ENCODE data around the gene TMEM150A. TPM values are rescaled to one million over a fixed set of nuclear protein-coding genes. Genes with fewer than 3 reads are reported as not detected.

The TMEM150A gene
- total and polyA plus RNA-seq, 2 of the 13 experiments (the other 11 are each of a cell fraction or from before 2014, with no cell fraction given) = 30.1 to 70.4 TPM

GRCh38 chr2:85589982-85590791 is 12.3 kb downstream of the TMEM150A start (continued):
- TF ChIP-seq, protein P1, sequence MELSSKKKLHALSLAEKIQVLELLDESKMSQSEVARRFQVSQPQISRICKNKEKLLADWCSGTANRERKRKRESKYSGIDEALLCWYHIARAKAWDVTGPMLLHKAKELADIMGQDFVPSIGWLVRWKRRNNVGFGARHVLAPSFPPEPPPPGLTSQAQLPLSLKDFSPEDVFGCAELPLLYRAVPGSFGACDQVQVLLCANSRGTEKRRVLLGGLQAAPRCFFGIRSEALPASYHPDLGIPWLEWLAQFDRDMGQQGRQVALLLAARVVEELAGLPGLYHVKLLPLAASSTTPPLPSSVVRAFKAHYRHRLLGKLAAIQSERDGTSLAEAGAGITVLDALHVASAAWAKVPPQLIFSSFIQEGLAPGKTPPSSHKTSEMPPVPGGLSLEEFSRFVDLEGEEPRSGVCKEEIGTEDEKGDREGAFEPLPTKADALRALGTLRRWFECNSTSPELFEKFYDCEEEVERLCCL (CRISPR knock-in tag; IDR thresholded peaks at IDR 0.05; ENCODE audit: borderline replicate concordance) = no peak
- TF ChIP-seq MXI1 (IDR thresholded peaks at IDR 0.05; ENCODE audit: borderline replicate concordance, low read depth, low read length) (peak; percentile 45; the same call in 1 of the 3 replicates), TCF7 (IDR thresholded peaks at IDR 0.05; ENCODE audit: low read depth) (peak; percentile 37; the same call in 1 of the 2 replicates), MZF1 (CRISPR knock-in tag; IDR thresholded peaks at IDR 0.05; ENCODE audit: borderline replicate concordance) (no peak), SMARCC2 (IDR thresholded peaks at IDR 0.05) (no peak), ZNF619 (CRISPR knock-in tag; IDR thresholded peaks at IDR 0.05) (0 out of 2 replicates have a peak, but pooled peaks have one; percentile 65), ZMAT5 (CRISPR knock-in tag; IDR thresholded peaks at IDR 0.05; ENCODE audit: borderline replicate concordance, low read depth) (no peak), RBFOX2 (IDR thresholded peaks at IDR 0.05; ENCODE audit: low read depth, low read length) (no peak), ZSCAN9 (CRISPR knock-in tag; IDR thresholded peaks at IDR 0.05; ENCODE audit: borderline replicate concordance) (peak; percentile 63; the same call in 1 of the 2 replicates), NFKB2 (CRISPR knock-in tag; IDR thresholded peaks at IDR 0.05; ENCODE audit: borderline replicate concordance) (no peak), HNRNPK (IDR thresholded peaks at IDR 0.05; ENCODE audit: low read depth, low read length, poor library complexity, severe bottlenecking) (no peak), ZNF282 (IDR thresholded peaks at IDR 0.05; ENCODE audit: partially characterized antibody) (no peak), POLR2G (IDR thresholded peaks at IDR 0.05; ENCODE audit: low read depth, low read length) (no peak), MEIS2 (CRISPR knock-in tag; IDR thresholded peaks at IDR 0.05) (no peak), JDP2 (CRISPR knock-in tag; IDR thresholded peaks at IDR 0.05; ENCODE audit: borderline replicate concordance) (no peak), ISL2 (CRISPR knock-in tag; IDR thresholded peaks at IDR 0.05) (no peak), ZNF142 (CRISPR knock-in tag; IDR thresholded peaks at IDR 0.05) (no peak), SRSF1 (optimal IDR thresholded peaks at IDR 0.05; ENCODE audit: low read depth, low read length) (no peak)
- TF ChIP-seq, protein P2, sequence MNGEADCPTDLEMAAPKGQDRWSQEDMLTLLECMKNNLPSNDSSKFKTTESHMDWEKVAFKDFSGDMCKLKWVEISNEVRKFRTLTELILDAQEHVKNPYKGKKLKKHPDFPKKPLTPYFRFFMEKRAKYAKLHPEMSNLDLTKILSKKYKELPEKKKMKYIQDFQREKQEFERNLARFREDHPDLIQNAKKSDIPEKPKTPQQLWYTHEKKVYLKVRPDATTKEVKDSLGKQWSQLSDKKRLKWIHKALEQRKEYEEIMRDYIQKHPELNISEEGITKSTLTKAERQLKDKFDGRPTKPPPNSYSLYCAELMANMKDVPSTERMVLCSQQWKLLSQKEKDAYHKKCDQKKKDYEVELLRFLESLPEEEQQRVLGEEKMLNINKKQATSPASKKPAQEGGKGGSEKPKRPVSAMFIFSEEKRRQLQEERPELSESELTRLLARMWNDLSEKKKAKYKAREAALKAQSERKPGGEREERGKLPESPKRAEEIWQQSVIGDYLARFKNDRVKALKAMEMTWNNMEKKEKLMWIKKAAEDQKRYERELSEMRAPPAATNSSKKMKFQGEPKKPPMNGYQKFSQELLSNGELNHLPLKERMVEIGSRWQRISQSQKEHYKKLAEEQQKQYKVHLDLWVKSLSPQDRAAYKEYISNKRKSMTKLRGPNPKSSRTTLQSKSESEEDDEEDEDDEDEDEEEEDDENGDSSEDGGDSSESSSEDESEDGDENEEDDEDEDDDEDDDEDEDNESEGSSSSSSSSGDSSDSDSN (CRISPR knock-in tag; IDR thresholded peaks at IDR 0.05) = peak; percentile 46; the same call in 1 of the 2 replicates
